HuH-7 (cell line): ENCODE results near the gene PTPN7.
"Not testable (repeated sequence)": the region's sequence is repeated elsewhere in the genome, so short reads cannot be mapped to it uniquely, and the experiment has no call there.

Experiments
- DNase-seq: peaks from one replicate; pipeline ENCODE4 v3.0.0; 2011; ENCODE audit warnings: low spot score

PTPN7 gene

GRCh38 chr1:202160377-202160940, at the start of gene PTPN7:
PTPN7 (minus strand) TSS chr1:202160602; CDS start chr1:202159402, 1,200 bp downstream.
- DNase-seq = no peak

- DNase-seq = no peak
Measured at GRCh38 chr1:202208351-202208857, 48.0 kb upstream of the PTPN7 start.

GRCh38 chr1:202207292-202207691, 46.9 kb upstream of the PTPN7 start:
- no peak for DNase-seq

GRCh38 chr1:202205523-202206190, 45.3 kb upstream of the PTPN7 start:
- DNase-seq = no peak

- no peak for DNase-seq
Measured at GRCh38 chr1:202204065-202204464, 43.7 kb upstream of the PTPN7 start.

GRCh38 chr1:202203238-202204039, 43.0 kb upstream of the PTPN7 start:
- DNase-seq = no peak

- no peak for DNase-seq
Measured at GRCh38 chr1:202202500-202203168, 42.2 kb upstream of the PTPN7 start.

- DNase-seq = no peak
Measured at GRCh38 chr1:202201971-202202370, 41.6 kb upstream of the PTPN7 start.

- DNase-seq = no peak
Measured at GRCh38 chr1:202201266-202201665, 40.9 kb upstream of the PTPN7 start.

GRCh38 chr1:202200669-202201068, 40.3 kb upstream of the PTPN7 start:
- no peak for DNase-seq

GRCh38 chr1:202200112-202200548, 39.7 kb upstream of the PTPN7 start:
- no peak for DNase-seq

GRCh38 chr1:202199040-202199889, 38.9 kb upstream of the PTPN7 start:
- DNase-seq = no peak

- no peak for DNase-seq
Measured at GRCh38 chr1:202198366-202198724, 37.9 kb upstream of the PTPN7 start.

- no peak for DNase-seq
Measured at GRCh38 chr1:202197653-202198365, 37.4 kb upstream of the PTPN7 start.

GRCh38 chr1:202194328-202194648, 33.9 kb upstream of the PTPN7 start:
- no peak for DNase-seq

- no peak for DNase-seq
Measured at GRCh38 chr1:202193614-202194327, 33.4 kb upstream of the PTPN7 start, which contains the start of gene LGR6. LGR6 (plus strand) TSS chr1:202193799; CDS start chr1:202193990, 191 bp downstream.

GRCh38 chr1:202192770-202193613, 32.6 kb upstream of the PTPN7 start:
- peak; percentile 88 for DNase-seq

- DNase-seq = not testable (repeated sequence)
Measured at GRCh38 chr1:202191391-202191790, 31.0 kb upstream of the PTPN7 start.
